COLO668 (cell line): ENCODE measurements around the gene RNF114.

Source experiments
- DNase-seq: peaks from one replicate; lab custom pipeline; 2025; ENCODE audit not compliant: unreplicated experiment; lab: John Stamatoyannopoulos, UW

The RNF114 gene

GRCh38 chr20:49904440-49905214 lies 31.6 kb upstream of the RNF114 start:
- DNase-seq = no peak

GRCh38 chr20:49905415-49906091 lies 30.6 kb upstream of the RNF114 start:
- DNase-seq = no peak

GRCh38 chr20:49906101-49906604 lies 30.0 kb upstream of the RNF114 start:
- DNase-seq = no peak

GRCh38 chr20:49906615-49907154 lies 29.5 kb upstream of the RNF114 start:
- DNase-seq = no peak

- DNase-seq = no peak
These were observed 28.6 kb upstream of the RNF114 start for GRCh38 chr20:49907405-49908257.

GRCh38 chr20:49908258-49908565 lies 28.0 kb upstream of the RNF114 start:
- no peak for DNase-seq

GRCh38 chr20:49909499-49910339 lies 26.5 kb upstream of the RNF114 start:
- no peak for DNase-seq

- DNase-seq = no peak
These were observed 25.9 kb upstream of the RNF114 start for GRCh38 chr20:49910340-49910706.

- no peak for DNase-seq
These were observed 22.7 kb upstream of the RNF114 start for GRCh38 chr20:49913399-49914047.

- DNase-seq = peak; percentile 33
These were observed 21.7 kb upstream of the RNF114 start for GRCh38 chr20:49914310-49915117.

- no peak for DNase-seq
These were observed 21.1 kb upstream of the RNF114 start for GRCh38 chr20:49915118-49915379.

- peak; percentile 97 for DNase-seq
These were observed 20.6 kb upstream of the RNF114 start, which contains the start of gene SPATA2 for GRCh38 chr20:49915380-49916145. Gene SPATA2, minus strand, starts transcription at chr20:49915529. Its CDS starts 7,039 bp downstream, at chr20:49908490.

- DNase-seq = peak; percentile 85
These were observed 19.8 kb upstream of the RNF114 start for GRCh38 chr20:49916146-49917002.

GRCh38 chr20:49918446-49918845 lies 17.8 kb upstream of the RNF114 start:
- no peak for DNase-seq

GRCh38 chr20:49919009-49919408 lies 17.2 kb upstream of the RNF114 start:
- DNase-seq = no peak

GRCh38 chr20:49919461-49919860 lies 16.7 kb upstream of the RNF114 start:
- DNase-seq = no peak

GRCh38 chr20:49924247-49924646 lies 11.9 kb upstream of the RNF114 start:
- DNase-seq = no peak
